Epidermal melanocyte (primary cell): Measurements from ENCODE around the gene GRAMD1C.

Experiments
- DNase-seq: peaks from one replicate; pipeline ENCODE4 v3.0.0; 2011; ENCODE audit warnings: low spot score; ENCODE audit not compliant: insufficient read length

GRAMD1C gene

GRCh38 chr3:113948015-113948917, 109.7 kb downstream of the GRAMD1C start:
- DNase-seq, result no peak

GRCh38 chr3:113952921-113953320, 114.3 kb downstream of the GRAMD1C start:
- no peak for DNase-seq

GRCh38 chr3:113953677-113954076, 115.1 kb downstream of the GRAMD1C start:
- DNase-seq, result no peak

GRCh38 chr3:113954091-113954685, 115.6 kb downstream of the GRAMD1C start:
- DNase-seq, result no peak

- DNase-seq, result no peak
Measured at GRCh38 chr3:113963879-113964278, 125.3 kb downstream of the GRAMD1C start.

GRCh38 chr3:113966172-113966571, 127.6 kb downstream of the GRAMD1C start:
- DNase-seq, result no peak

GRCh38 chr3:113968986-113969385, 130.4 kb downstream of the GRAMD1C start:
- no peak for DNase-seq

- no peak for DNase-seq
Measured at GRCh38 chr3:113977822-113978221, 139.2 kb downstream of the GRAMD1C start.

- DNase-seq, result no peak
Measured at GRCh38 chr3:113979916-113980315, 141.3 kb downstream of the GRAMD1C start.

GRCh38 chr3:113981803-113982202, 143.2 kb downstream of the GRAMD1C start:
- no peak for DNase-seq

- no peak for DNase-seq
Measured at GRCh38 chr3:113983544-113983943, 145.0 kb downstream of the GRAMD1C start.

GRCh38 chr3:113985541-113985940, 147.0 kb downstream of the GRAMD1C start:
- no peak for DNase-seq
